Ovary (tissue), 9 donors: ENCODE data around the gene CADPS. TPM values are rescaled to one million over a fixed set of nuclear protein-coding genes. Genes with fewer than 3 reads are reported as not detected.

ENCODE experiments used
- DNase-seq, 5 donors: peaks; one replicate each; pipeline ENCODE4 v3.0.0-alpha.2; 2019 to 2020
- H3K27ac ChIP-seq, 2 donors: fragments of 200-600 bp; one replicate each; pipeline versions ENCODE4 v1.5.1 to v1.8.0; 2019 to 2022
- H3K27me3 ChIP-seq: fragments of 200-600 bp; one replicate; pipeline ENCODE4 v1.8.0; 2022
- H3K36me3 ChIP-seq: fragments of 200-600 bp; sonication (generic); one replicate; pipeline ENCODE4 v1.5.1; 2019
- H3K4me1 ChIP-seq: one replicate; pipeline ENCODE4 v1.8.1; 2013; ENCODE audit warnings: mild to moderate bottlenecking, moderate library complexity; ENCODE audit not compliant: insufficient read depth
- H3K4me3 ChIP-seq: fragments of 200-600 bp; sonication (generic); one replicate; pipeline ENCODE4 v1.5.1; 2017
- H3K9me3 ChIP-seq, 2 donors: fragments of 200-600 bp in 1 of 2; sonication (generic) in 1 of 2; one replicate each; pipeline versions ENCODE4 v1.5.1 to v1.8.1; 2013 to 2019; ENCODE audit warnings: mild to moderate bottlenecking in 1 of 2, moderate library complexity in 1 of 2
- EP300 ChIP-seq: sonication (generic); formaldehyde crosslinking; IDR thresholded peaks from one replicate; pipeline ENCODE4 v1.6.1; 2017; ENCODE audit warnings: antibody characterized with exemption
- POLR2A ChIP-seq: fragments of 450-650 bp; IDR thresholded peaks from one replicate; pipeline ENCODE4 v1.6.1; 2017; ENCODE audit warnings: antibody characterized with exemption, mild to moderate bottlenecking, moderate library complexity
- WGBS, 3 donors: extraction: QIAGEN DNeasy Blood & Tissue Kit in 1 of 3; methylation state at CpG; one replicate each; pipeline versions ENCODE4 v1.1.5 to v1.1.7; 2013 to 2017; 5-methylcytosine and 5-hydroxymethylcytosine counted together
- intact Hi-C, 4 donors: fragments of 100-400 bp; cut with DNase I; formaldehyde crosslinking; loops; one replicate each; pipeline versions ENCODE4 v1.11.0 to v1.15.1; 2022 to 2023
- polyA plus RNA-seq, 2 donors: library from polyadenylated mRNA; stranded (reverse); fragments of 200-250 nt in 1 of 2; fragments of 350-450 nt in 1 of 2; fragmentation: Illumina TruSeq in 1 of 2; extraction: RNeasy Lipid Tissue Mini Kit (QIAGEN cat#74804) in 1 of 2; gene quantifications; one replicate each; pipeline ENCODE4 v1.2.3, GENCODE V29; 2013 to 2014
- total RNA-seq, 7 donors: library from RNA; depleted of rRNA in 2 of 7; stranded (reverse); fragments of >200 nt in 2 of 7; fragmentation: NEBNext Ultra II Directional in 3 of 7; extraction: Animal tissue kit (Norgen Biotek cat#: 25700) in 3 of 7; gene quantifications; one replicate each; pipeline versions ENCODE4 v1.1.0 to v1.2.4, GENCODE V29; 2016 to 2023
- TF ChIP-seq, protein P1 (sequence below), 3 donors: fragments of 450-650 bp in 2 of 3; fragments of 200-600 bp in 1 of 3; IDR thresholded peaks; one replicate each; pipeline versions ENCODE4 v1.5.1 to v1.8.0; 2016 to 2022; ENCODE audit warnings: antibody characterized with exemption in 3 of 3, mild to moderate bottlenecking in 1 of 3
- donor health status: DM: no; HTN: no; CAD: no; lungs with moderate emphysema.
- donor health status: DM: no; HTN: no; CAD: no.
- donor health status: Bipolar disorder and iron deficiency.
- donor health status: DM: yes; HTN: yes; CAD: no.
- donor health status: DM: no; HTN: no; CAD: no.
- donor health status: DM: yes; HTN: yes; CAD: no.

Gene CADPS
- total and polyA plus RNA-seq, 9 donors, result 0.90 to 6.8 (median 2.8) TPM

DNA sequence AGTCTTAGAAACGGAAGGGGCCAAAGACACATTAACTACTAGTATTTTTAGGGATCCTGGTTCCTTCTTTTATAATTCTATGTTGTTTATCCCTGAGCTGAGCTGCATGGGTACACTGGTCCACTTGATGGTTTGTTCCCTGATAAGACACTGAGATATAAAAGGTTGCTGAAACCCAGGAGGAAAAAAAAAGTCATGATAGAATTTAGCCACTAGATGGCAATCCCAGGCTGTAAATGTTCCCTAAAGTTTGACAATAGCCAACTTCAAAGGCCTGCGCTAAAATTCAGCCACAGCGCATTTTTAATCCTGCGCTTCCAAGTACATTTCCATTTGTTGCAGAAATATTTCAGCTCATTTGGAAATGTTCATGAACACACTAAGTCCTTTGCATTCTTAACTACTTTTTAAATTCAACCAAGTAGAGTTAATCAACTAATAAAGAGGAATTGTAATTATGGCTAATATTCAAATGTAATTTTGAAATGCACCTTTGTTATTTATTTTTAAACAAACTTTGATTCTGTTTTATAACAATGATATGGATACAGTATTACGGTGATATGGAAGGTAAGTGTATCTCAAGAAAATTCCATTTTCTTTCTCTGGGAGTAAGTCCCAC, 252.6 kb downstream of the CADPS start:
- no peak for TF ChIP-seq POLR2A
- TF ChIP-seq, protein P1, sequence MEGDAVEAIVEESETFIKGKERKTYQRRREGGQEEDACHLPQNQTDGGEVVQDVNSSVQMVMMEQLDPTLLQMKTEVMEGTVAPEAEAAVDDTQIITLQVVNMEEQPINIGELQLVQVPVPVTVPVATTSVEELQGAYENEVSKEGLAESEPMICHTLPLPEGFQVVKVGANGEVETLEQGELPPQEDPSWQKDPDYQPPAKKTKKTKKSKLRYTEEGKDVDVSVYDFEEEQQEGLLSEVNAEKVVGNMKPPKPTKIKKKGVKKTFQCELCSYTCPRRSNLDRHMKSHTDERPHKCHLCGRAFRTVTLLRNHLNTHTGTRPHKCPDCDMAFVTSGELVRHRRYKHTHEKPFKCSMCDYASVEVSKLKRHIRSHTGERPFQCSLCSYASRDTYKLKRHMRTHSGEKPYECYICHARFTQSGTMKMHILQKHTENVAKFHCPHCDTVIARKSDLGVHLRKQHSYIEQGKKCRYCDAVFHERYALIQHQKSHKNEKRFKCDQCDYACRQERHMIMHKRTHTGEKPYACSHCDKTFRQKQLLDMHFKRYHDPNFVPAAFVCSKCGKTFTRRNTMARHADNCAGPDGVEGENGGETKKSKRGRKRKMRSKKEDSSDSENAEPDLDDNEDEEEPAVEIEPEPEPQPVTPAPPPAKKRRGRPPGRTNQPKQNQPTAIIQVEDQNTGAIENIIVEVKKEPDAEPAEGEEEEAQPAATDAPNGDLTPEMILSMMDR (IDR thresholded peaks at IDR 0.05), result peak; percentile 48 to 54 (median 52)
- no peak overlapping the region for H3K27ac ChIP-seq
- intact Hi-C loops, result loop anchor here in 1 of 4 donors (5.0 kb wide), 1 partner anchor 1195 kb away; the partner anchor contains the start of gene C3orf49
- H3K4me1 ChIP-seq, result no peaks in the 10 kb centered on the region
- DNase-seq, result peak in 2 of 5 donors; percentile 18
- no peaks in the 10 kb centered on the region for H3K36me3 ChIP-seq
- 37 to 42% (median 40%) methylated on average over 5 of the region's 5 CpGs for WGBS, 3 donors
- H3K9me3 ChIP-seq, result no peaks in the 10 kb centered on the region
- no peak overlapping the region for H3K4me3 ChIP-seq
- H3K27me3 ChIP-seq, result no peaks in the 10 kb centered on the region

DNA sequence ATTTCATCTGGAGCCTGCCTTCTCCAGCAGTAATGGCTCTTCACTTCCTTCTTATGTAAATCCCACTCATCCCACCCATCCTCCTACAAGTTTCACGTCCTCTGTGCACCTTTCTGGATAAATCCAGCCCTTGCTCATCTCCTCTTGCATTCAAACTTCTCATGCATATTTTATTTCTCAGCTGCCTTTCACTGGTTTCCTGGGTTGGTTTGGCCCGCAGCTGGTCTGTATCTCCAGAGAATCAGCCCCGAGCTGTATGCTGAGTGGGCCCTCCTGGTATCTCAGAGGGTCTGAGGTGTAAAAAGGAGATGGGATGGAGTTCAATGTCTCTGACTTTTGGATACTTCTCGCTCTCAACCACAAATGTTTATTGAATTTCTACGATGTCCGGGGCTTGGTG, 253.3 kb downstream of the CADPS start:
- Histone ChIP-seq H3K27me3 (no peaks in the 10 kb centered on the region), H3K4me1 (no peaks in the 10 kb centered on the region), H3K36me3 (no peaks in the 10 kb centered on the region), H3K9me3 (no peaks in the 10 kb centered on the region), H3K27ac (no peak overlapping the region), H3K4me3 (no peak overlapping the region)
- intact Hi-C loops, result loop anchor here in 1 of 4 donors (5.0 kb wide), 1 partner anchor 1195 kb away; the partner anchor contains the start of gene C3orf49
- TF ChIP-seq EP300 (no peak), POLR2A (no peak)
- TF ChIP-seq, protein P1 (IDR thresholded peaks at IDR 0.05), result no peak
- DNase-seq, result no peak
- WGBS, 3 donors, result 69 to 72% (median 70%) methylated on average over 6 of the region's 6 CpGs

DNA sequence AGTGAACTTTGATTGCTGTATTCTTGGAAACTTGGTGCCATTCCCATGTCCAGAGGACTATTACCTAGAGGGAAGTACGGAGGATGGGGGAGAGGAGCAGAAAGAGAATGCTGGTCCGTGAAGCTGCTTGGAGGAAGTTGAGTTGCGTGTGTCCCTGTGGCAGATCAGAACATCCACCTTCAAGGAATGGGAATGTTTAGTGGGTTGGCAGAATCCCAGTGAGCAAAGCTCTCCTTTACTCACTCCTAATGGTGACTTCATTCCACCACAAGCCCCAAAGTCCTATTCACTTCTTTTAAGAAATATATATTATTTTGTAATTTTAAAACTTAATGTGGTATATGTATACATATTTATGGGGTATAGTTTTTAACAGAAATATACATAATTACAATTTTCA, 254.0 kb downstream of the CADPS start:
- Histone ChIP-seq H3K27me3 (no peaks in the 10 kb centered on the region), H3K4me1 (no peaks in the 10 kb centered on the region), H3K9me3 (no peaks in the 10 kb centered on the region), H3K27ac (no peak overlapping the region), H3K4me3 (no peak overlapping the region), H3K36me3 (no peaks in the 10 kb centered on the region)
- DNase-seq, result no peak
- WGBS, 3 donors, result 74 to 80% (median 74%) methylated on average over 3 of the region's 3 CpGs
- intact Hi-C loops, result loop anchor here in 1 of 4 donors (5.0 kb wide), 1 partner anchor 1196 kb away; the partner anchor contains the start of gene C3orf49
- TF ChIP-seq EP300 (no peak), POLR2A (no peak)
- TF ChIP-seq, protein P1 (IDR thresholded peaks at IDR 0.05), result no peak

DNA sequence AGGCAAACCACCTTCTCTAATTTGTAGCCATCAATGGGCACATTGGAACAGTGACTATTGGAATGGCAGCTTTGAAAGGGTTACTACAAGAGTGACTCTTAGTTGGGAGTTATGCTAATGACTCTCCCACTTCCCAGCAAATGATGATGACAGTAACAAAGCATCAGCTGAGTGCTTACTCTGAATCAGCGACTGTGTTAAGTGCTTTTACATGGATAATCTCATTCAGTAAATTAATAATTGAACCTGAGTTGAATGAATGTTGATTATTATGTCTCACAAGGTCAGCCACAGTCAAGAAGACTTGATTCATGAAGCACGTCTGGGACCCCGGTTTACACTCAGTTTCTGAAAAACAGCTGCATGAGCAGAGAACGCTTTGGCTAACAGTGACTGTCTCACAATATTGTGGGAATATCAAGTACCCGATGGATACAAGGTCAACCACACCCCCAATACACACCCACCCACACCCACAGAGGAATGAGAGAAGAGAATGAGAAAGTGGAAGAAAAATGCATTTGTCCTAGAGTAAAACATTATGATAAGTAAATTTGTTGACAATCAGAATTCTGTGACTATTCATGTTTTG, 259.9 kb downstream of the CADPS start:
- no peaks in the 10 kb centered on the region for H3K4me1 ChIP-seq
- TF ChIP-seq POLR2A (no peak), EP300 (no peak)
- TF ChIP-seq, protein P1 (IDR thresholded peaks at IDR 0.05), result no peak
- H3K36me3 ChIP-seq, result no peaks in the 10 kb centered on the region
- no peaks in the 10 kb centered on the region for H3K27me3 ChIP-seq
- intact Hi-C loops, result no loop called here
- no peak overlapping the region for H3K4me3 ChIP-seq
- H3K9me3 ChIP-seq, result no peaks in the 10 kb centered on the region
- H3K27ac ChIP-seq, result no peak overlapping the region
- WGBS, 3 donors, result 6 to 18% (median 13%) methylated on average over 5 of the region's 5 CpGs
- DNase-seq, result no peak
